ENCODE results near the gene RGP1. TPM values are rescaled to one million over a fixed set of nuclear protein-coding genes. Genes with fewer than 3 reads are reported as not detected.

RGP1 gene
- total RNA-seq, 1 donor from 2014 or later = 51.4 TPM

DNA sequence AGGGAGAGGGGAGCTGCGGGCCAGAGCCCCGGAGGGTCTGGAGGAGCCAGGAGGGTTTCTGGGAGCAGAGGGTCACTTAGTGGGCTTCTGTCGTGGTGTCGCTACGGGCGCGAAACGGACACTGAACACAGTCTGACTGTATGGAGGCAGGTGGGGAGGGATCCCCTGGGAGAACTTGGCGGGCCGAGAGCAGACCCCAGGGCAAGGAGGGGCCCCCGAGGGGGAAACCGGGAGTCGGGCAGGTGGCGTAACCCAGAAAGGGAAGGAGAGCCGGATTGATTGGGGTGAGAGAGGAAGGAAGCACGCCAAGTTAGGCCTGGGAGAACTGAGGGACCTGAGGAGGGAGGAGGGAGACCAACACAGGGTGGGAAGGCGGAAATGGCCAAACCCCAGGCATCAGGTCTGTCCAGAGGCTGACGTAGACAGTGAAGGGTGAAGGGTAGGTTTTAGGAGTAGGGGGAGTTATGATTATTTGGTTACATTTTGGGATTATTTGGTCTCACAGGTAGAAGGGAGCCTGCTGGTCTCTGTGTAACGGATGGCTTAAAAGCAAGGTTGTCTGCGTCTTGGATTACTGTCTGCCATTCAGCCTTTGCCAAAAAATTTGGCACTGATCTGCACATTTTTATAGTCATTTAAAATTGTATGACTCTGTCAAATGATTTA is 8.3 kb downstream of the RGP1 start:
- no peaks in the 10 kb centered on the region for H3K9me3 Mint-ChIP-seq (ENCODE audit: unreplicated experiment)
- peak overlapping the region; percentile 90 for H3K4me3 Mint-ChIP-seq (ENCODE audit: unreplicated experiment)
- TF ChIP-seq CTCF (IDR thresholded peaks at IDR 0.05; ENCODE audit: unreplicated experiment) = no peak
- peak; percentile 42 for DNase-seq (ENCODE audit: low spot score)
- H3K36me3 Mint-ChIP-seq (ENCODE audit: low read depth, unreplicated experiment) = peaks cover 27% of the 10 kb centered on the region
- H3K27ac Mint-ChIP-seq (ENCODE audit: unreplicated experiment) = peak overlapping the region; percentile 98
- peaks cover 24% of the 10 kb centered on the region for H3K27me3 Mint-ChIP-seq (ENCODE audit: unreplicated experiment)
- peaks cover 73% of the 10 kb centered on the region for H3K4me1 Mint-ChIP-seq (ENCODE audit: unreplicated experiment)

- no peak for TF ChIP-seq CTCF (IDR thresholded peaks at IDR 0.05; ENCODE audit: unreplicated experiment)
- peaks cover 68% of the 10 kb centered on the region for H3K4me1 Mint-ChIP-seq (ENCODE audit: unreplicated experiment)
- H3K36me3 Mint-ChIP-seq (ENCODE audit: low read depth, unreplicated experiment) = peaks cover 23% of the 10 kb centered on the region
- H3K9me3 Mint-ChIP-seq (ENCODE audit: unreplicated experiment) = no peaks in the 10 kb centered on the region
- peak overlapping the region; percentile 32 for H3K4me3 Mint-ChIP-seq (ENCODE audit: unreplicated experiment)
- H3K27me3 Mint-ChIP-seq (ENCODE audit: unreplicated experiment) = peaks cover 25% of the 10 kb centered on the region
- DNase-seq (ENCODE audit: low spot score) = no peak
- H3K27ac Mint-ChIP-seq (ENCODE audit: unreplicated experiment) = peak overlapping the region; percentile 89
Measured at GRCh38 chr9:35757892-35758275, 8.8 kb downstream of the RGP1 start.

- DNase-seq (ENCODE audit: low spot score) = no peak
- Mint-ChIP-seq H3K36me3 (ENCODE audit: low read depth, unreplicated experiment) (peaks cover 17% of the 10 kb centered on the region), H3K4me1 (ENCODE audit: unreplicated experiment) (peaks cover 64% of the 10 kb centered on the region), H3K4me3 (ENCODE audit: unreplicated experiment) (peak overlapping the region; percentile 1), H3K27me3 (ENCODE audit: unreplicated experiment) (peaks cover 26% of the 10 kb centered on the region), H3K27ac (ENCODE audit: unreplicated experiment) (peak overlapping the region; percentile 89), H3K9me3 (ENCODE audit: unreplicated experiment) (no peaks in the 10 kb centered on the region)
- no peak for TF ChIP-seq CTCF (IDR thresholded peaks at IDR 0.05; ENCODE audit: unreplicated experiment)
Measured at GRCh38 chr9:35758475-35759050, 9.5 kb downstream of the RGP1 start.

- H3K27ac Mint-ChIP-seq (ENCODE audit: unreplicated experiment) = peak overlapping the region; percentile 91
- H3K9me3 Mint-ChIP-seq (ENCODE audit: unreplicated experiment) = no peaks in the 10 kb centered on the region
- no peak for DNase-seq (ENCODE audit: low spot score)
- H3K4me3 Mint-ChIP-seq (ENCODE audit: unreplicated experiment) = peak overlapping the region; percentile 32
- TF ChIP-seq CTCF (IDR thresholded peaks at IDR 0.05; ENCODE audit: unreplicated experiment) = no peak
- peaks cover 19% of the 10 kb centered on the region for H3K27me3 Mint-ChIP-seq (ENCODE audit: unreplicated experiment)
- H3K4me1 Mint-ChIP-seq (ENCODE audit: unreplicated experiment) = peaks cover 57% of the 10 kb centered on the region
- H3K36me3 Mint-ChIP-seq (ENCODE audit: low read depth, unreplicated experiment) = peaks cover 10% of the 10 kb centered on the region
Measured at GRCh38 chr9:35759795-35760194, 10.7 kb downstream of the RGP1 start.

- no peak for TF ChIP-seq CTCF (IDR thresholded peaks at IDR 0.05; ENCODE audit: unreplicated experiment)
- peak; percentile 28 for DNase-seq (ENCODE audit: low spot score)
- Mint-ChIP-seq H3K27ac (ENCODE audit: unreplicated experiment) (peak overlapping the region; percentile 91), H3K27me3 (ENCODE audit: unreplicated experiment) (peaks cover 19% of the 10 kb centered on the region), H3K4me3 (ENCODE audit: unreplicated experiment) (peak overlapping the region; percentile 54), H3K4me1 (ENCODE audit: unreplicated experiment) (peaks cover 51% of the 10 kb centered on the region), H3K9me3 (ENCODE audit: unreplicated experiment) (no peaks in the 10 kb centered on the region), H3K36me3 (ENCODE audit: low read depth, unreplicated experiment) (peaks cover 5% of the 10 kb centered on the region)
Measured at GRCh38 chr9:35760651-35761050, 11.6 kb downstream of the RGP1 start.
